Skin of body (tissue), 2 donors: ENCODE results near the gene BRI3BP. TPM values are rescaled to one million over a fixed set of nuclear protein-coding genes. Genes with fewer than 3 reads are reported as not detected.

ENCODE experiments used
- DNase-seq: peaks from one replicate; lab custom pipeline; 2025; lab: John Stamatoyannopoulos, UW
- total RNA-seq: library from RNA; depleted of rRNA; stranded (reverse); fragments of >200 nt; gene quantifications from one replicate; pipeline ENCODE4 v1.2.3, GENCODE V29; 2014

The BRI3BP gene, protein sequence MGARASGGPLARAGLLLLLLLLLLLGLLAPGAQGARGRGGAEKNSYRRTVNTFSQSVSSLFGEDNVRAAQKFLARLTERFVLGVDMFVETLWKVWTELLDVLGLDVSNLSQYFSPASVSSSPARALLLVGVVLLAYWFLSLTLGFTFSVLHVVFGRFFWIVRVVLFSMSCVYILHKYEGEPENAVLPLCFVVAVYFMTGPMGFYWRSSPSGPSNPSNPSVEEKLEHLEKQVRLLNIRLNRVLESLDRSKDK
- 12.4 TPM for total RNA-seq

DNA sequence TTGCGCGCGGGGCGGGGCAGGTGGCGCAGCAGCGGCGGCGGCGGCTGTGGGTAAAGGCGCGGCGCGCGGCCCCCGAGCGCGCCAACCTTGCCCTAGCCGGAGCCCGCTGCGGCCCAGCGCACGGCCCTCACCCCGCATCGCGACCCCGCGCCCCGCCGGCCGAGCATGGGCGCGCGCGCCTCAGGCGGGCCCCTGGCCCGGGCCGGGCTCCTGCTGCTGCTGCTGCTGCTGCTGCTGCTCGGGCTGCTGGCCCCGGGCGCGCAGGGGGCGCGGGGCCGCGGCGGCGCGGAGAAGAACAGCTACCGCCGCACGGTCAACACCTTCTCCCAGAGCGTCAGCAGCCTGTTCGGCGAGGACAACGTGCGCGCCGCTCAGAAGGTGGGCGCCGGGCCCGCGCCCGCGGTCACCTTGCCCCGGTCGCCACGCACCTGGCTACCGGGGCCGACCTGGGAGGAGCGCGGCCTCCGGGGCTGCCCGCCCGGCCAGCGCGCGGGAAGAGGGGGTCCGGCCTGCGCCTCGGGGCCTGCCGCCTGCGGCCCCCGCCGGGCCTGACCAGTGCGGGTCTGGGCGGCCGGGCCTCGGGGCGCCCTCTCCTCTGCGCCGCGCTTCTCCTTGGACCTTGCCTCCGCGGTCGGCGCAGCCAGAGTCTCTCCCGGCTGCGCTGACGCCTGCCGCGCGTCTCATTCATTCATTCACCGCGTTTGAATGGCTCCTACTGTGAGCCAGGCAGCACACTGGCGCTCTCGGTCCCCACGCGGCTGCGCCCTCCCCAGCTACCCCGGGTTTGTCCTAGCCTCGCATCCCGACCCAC lies at the start of gene BRI3BP:
Gene BRI3BP (plus strand): TSS at position 20 of the 811 bp plus-strand sequence. CDS start 146 bp downstream, at position 166.
- no peak for DNase-seq

DNA sequence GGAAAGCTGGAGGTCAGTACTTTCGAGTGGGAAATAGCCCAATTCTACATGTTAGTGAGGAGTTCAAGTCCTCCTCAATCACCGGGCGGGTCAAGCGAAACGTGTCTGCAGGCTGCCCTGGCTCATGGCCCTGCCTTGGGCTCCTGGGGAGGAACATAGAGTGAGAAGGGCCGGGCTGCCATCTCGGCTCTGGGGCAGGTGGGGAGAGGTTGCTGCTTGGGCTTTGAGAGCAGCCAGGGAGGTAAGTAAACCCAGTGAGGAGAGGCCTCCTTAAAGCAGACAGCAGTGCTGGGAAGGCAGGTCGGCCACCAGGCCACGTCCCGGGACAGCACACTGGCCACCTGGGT lies 47.0 kb upstream of the BRI3BP start:
- DNase-seq = no peak

DNA sequence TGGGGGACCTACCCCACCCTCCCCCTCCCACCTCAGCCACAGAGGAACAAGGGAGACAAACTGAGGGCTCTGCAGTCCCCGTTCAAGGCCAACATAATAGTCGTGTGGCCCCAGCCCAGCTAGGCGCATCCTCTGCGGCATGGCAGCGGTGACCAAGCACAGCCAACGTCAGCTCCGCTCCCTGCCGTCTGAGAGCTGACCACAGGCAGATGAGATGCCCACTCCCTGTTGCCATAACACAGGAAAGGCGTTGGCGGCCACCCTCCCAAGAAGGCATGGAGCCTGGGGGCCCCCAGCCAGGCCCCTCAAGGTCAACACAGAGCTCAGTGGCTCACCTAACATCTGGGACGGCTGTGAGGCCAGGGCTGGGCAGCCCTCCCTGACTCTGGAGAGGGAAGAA lies 46.4 kb upstream of the BRI3BP start:
- no peak for DNase-seq

DNA sequence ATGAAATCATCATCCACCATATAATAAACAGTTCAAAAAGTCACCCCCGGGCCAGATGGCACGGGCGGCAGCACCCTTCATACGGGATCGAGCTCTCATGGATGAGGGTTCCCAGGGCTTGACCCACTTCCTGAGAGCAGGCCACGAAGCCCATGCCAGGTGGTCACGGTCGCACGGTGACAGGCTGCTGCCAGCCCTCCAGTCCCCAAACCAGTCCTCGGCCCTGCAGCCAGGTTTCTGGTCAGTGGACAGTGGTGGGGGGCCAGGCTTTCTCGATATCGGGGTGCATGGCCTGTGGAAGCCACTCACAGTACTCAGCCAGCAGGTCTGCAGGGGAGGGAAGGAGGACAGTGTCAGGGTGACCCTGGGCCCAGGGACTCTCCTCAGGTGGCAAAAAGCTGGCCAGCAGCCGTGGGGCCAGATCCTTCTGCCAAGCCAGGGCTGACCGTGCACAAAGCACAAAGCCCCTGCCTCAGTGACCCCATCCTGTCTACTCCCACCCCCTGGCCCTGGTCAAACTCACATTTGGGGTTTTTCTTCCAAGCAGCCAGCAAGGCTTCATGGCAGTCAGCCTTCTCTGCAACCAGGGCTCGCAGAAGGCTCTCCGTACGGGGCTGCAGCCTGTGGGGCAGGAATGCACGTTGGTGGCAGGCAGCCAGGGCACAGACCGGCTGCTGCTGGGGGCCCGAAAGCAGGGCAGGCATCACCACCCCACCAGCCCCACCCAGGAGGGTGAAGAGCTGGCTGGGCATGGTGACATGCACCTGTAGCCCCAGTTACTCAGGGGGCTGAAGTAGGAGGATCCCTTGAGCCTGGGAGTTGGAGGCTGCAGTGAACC lies 45.7 kb upstream of the BRI3BP start:
- no peak for DNase-seq

DNA sequence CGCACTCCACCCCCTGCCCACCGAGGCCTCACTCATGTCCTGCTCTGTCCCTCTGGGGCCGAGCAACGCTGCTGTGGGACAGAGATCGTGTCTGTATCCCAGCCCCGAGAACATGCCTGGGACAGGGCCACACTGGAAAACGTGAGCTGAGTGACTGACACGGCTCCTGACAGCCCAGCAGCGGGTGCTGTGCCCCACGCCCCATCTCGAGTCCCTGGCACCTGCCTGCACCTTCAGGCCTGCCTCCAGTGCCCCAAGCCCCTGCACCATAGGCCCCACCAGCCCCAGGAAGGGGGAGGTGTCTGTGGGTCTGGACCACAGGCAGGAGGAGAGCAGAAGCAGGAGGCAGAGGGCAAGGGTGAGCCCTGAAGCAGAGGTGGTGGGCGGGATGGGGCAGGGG lies 44.4 kb upstream of the BRI3BP start:
- DNase-seq = no peak

DNA sequence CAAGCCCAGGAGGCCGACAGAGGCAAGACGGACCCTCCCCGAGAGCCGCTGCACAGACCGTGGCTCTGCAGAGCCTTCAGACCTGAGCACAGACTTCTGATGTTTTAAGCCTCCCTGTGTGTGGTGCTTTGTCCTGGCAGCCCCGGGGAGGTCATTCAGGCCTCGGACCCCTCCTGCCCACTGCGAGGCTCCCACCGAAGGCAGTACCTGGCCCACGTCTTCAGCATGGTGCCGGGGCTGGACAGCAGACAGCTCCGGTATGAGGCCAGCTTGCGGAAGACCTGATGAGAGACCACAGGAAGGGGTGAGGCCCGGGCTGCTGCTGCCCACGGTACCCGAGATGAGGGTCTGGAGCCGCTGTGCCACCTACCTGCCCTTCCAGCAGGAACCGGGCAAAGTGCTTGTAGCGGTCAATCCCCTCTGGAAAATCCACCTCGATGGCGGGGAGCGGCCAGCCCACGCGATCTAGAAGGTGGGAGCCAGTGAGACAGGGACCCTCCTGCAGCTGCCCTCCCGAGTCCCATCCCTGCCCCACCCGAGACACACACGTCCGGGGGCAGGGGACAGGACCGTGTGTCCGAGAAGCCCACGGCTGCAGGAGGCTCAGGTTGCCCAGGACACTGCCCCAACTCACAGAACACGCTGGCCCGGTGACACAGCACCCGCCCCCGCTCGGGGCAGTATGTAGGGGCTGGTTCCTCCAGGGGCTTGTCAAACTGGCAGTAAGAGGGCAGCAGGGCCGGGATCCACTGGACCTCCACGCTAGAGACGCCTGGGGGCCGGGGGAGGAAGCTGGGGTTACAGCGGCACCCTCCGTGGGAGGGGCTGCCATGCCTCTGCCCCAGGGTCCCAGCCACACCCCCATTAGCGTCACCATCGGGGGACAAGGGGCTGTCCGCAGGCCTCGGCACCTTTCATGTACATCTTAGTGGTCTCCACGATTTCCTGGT lies 43.4 kb upstream of the BRI3BP start:
- no peak for DNase-seq

DNA sequence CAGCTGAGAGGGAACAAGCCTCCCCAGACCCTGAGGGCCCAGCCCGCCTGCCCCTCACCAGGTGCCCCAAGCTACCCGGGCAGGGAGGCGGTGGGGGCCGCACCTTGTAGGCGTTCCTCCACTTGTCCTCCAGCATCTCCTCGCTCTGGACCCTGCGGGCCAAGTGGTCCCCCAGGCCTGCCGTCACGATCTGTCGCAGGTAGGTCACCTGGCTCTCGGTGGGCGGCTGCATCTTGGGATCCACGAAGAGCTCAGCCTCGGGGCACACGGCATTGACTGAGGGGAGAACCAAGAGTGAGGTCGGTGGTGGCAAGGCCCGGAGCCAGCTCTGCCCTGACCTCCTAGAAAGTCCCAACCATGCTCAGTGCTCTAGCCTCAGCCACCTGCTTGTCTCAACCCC lies 41.1 kb upstream of the BRI3BP start:
- DNase-seq = no peak

DNA sequence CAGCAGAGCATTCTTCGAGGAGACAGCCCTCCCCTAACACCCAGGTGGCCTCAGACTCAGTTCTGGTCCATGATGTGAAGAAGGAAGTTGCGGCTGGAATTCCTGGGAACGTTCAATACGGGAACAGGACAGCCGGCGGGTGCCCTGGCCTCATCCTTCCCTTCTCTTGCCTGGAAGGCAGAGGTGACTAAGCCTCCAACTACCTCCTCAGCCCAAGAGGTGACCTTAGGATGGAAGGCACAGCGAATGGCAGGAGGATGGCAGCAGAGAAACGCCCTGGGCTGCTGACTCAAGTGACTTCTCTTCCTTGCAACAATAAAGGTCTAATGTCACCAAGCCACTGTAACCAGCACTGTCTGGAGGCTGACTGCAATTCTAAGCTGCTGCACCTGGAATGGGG lies 40.6 kb upstream of the BRI3BP start:
- DNase-seq = no peak

DNA sequence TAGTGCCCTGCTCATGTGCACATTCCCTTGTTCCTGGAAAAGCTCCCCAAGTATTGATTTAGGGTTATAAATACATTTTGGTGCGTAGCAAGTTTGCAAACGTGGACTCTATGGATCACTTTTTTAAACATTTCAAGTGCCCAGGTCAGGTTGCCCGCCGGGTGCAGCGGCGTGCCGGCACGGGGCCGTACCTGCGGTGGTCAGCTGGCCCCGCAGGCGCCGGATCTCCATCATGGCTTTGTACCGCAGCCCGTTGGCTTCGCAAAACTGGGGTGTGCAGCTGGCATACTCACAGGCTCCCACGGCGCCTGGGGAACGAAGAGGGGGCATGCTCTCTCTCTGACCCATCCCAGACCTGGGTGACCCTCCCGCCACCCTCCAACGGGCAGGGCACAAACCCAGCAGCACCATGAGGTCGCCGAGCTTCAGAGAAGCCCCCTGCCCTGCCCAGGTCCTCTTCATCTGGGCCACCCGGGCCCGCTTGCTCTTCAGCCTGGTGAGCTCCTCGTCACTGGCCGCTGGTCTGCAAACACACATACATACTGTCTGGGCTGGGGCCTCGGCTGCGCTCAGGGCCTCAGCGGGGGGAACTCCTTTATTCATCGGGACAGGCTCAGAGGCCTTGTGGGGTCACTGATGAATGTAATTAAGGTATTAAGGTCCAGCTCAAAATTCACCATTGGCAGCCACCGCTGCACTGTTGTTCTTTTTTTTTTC lies 39.6 kb upstream of the BRI3BP start:
- DNase-seq = no peak

DNA sequence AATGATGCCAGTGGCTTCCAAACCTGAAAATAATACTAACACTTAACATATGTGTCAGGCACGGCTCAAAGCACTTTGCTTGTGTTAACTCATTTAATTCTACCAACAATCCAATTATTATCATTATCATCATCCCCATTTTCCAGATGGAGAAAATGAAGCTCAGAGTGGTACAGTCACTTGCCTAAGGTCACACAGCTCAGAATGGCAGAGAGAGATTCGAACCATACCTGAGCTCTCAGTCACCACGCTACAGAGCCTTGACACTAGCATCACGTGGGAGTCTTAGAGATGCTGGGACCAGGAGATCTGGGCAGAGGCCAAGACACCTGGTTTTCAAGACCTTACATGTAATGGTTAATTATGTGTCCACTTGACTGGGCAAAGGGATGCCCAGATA lies 38.7 kb upstream of the BRI3BP start:
- DNase-seq = no peak

DNA sequence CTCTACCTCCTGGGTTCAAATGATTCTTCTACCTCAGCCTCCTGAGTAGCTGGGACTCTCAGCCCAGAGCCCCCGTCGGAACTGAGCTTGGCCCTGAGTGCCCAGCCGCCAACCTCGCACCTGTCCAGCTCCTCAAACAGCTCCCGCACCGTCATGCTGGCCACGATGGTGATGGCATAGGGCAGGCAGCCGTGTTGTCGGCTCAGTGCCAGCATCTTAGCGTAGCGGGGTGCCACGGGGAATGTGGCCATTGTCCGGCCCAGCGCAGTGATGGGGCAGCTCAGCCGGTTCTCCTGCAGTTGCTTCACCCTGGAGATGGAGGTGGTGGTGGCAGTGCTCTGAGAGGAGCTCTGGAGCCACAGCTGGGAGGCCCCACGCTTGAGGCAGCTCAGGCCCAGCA lies 36.9 kb upstream of the BRI3BP start:
- no peak for DNase-seq

DNA sequence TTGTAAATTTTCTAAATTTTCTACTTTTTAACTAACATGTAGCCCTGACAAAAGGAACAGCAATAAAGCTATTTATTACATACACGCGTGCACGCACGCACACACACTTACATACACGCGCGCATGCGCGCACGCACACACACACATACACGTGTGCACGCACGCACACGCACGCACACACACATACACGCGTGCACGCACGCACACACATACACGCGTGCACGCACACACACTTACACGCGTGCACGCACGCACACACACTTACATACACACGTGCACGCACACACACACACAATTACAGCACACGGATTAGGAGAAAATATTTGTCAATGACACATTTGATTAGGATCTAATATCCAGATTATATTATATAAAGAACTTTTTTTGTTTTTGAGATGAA lies 32.4 kb upstream of the BRI3BP start:
- no peak for DNase-seq

DNA sequence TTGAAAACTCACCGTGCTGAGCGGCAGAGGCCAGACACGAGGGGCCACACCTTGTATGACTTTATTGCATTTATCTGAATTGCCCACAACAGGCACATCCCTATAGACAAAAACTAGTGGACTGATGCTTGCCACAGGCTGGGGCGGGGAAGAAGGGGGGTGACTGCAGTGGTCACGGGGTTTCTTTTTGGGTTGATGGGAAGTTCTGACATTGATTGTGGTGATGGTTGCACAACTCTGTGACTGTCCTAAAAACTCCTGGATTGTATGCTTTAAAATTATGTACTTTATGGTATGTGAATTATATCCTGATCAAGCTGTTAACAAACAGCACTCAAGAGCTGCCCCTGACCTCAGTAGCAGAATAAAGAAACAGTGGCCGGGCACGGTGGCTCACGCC lies 30.2 kb upstream of the BRI3BP start:
- no peak for DNase-seq

DNA sequence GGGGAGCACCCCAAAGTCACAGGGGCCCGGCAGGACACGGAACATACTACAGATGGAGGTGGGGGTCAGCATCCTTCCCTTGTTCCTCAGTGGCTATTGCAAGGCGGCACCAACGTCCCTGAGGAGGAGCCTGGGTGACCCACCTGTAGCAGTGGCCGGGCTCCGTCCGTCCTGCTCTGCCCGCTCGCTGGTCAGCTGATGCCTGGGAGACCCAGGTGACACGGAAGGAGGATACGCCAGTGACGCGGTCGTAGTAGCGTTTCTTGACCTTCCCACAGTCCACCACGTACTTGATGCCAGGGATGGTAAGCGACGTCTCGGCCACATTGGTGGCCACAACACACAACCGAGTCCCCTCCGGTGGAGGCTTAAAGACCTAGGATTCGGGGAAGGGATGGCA lies 29.2 kb upstream of the BRI3BP start:
- no peak for DNase-seq

DNA sequence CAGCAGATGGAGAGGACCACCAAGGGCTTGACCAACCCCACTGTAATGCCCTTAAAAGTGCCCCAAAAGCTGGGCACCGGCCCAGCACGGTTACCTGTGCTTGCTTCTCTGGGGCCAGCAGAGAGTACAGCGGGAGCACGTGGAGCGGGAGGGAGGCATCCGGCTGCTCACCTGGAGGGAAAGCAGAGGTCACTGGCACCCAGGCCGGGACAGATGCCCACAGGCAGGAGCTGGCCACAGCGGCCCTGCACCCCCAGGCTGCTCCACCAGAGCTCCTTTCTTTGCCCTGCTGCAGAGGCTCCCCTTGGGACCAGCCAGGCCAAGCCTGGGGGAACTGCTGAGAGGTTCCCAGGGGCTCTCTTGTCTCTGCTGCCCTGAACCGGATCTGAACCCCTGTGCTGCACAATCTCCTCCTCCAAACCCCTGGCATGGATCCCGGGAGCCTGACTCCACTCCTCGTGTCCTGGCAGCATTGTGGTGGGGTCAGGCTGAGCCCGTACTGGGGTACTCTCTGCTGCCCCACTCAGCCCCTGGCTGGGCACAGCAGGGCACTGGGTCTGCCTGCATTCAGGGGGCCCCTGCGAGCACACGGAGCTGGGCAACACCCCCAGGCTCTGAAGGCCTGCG lies 28.5 kb upstream of the BRI3BP start:
- no peak for DNase-seq

DNA sequence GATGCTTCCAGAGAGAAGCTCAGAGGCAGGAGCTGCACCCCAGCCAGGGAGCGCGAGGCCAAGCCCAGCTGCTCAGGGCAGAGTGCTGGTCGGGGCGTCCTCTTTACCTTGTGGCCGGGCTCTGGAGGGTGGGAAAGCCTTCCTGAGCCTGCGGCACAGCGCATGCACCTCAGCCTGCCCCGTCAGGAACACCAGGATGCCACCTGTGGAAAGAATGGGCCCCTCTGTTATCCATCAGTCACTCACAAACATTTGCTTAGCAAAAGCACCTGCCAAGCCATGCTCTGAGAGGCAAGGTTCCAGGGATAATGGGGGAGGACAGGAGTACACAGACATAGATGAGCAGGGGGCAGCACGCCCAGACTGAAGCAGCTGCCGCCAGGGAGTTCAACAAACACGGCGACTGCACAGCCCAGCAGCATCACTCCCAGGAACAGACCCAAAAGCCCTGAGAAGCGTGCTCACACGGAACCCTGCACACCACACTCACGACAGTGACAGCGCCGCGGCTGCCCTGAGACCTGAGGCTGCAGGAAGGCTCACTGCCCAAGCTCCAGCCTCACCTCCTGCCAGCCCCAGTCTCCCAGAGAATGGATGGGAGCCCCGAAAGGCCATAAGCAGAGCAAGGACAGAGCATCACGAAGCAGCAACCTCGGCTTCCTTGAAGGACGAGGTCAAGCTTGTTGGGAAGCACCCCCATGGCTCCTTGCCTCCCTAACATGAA lies 26.3 kb upstream of the BRI3BP start:
- no peak for DNase-seq

DNA sequence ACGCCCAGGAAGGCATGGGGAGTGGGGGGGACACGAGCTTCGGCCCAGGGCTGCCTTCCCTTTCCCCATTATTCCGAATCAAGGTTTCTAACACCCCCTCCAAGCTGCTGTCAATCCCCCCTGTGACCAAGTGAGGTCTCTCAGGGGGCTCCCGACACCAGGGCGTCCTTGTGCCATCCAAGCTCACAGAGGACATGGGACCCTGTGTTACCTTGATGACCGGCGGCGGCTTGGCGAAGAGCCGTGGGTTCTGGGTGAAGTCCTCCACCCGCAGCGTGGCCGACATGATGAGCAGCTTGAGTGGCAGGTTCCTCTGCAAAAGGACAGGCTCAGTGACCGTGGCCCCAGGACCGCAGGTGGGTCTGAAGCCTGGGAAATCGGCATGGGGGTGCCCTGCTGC lies 24.8 kb upstream of the BRI3BP start:
- no peak for DNase-seq

DNA sequence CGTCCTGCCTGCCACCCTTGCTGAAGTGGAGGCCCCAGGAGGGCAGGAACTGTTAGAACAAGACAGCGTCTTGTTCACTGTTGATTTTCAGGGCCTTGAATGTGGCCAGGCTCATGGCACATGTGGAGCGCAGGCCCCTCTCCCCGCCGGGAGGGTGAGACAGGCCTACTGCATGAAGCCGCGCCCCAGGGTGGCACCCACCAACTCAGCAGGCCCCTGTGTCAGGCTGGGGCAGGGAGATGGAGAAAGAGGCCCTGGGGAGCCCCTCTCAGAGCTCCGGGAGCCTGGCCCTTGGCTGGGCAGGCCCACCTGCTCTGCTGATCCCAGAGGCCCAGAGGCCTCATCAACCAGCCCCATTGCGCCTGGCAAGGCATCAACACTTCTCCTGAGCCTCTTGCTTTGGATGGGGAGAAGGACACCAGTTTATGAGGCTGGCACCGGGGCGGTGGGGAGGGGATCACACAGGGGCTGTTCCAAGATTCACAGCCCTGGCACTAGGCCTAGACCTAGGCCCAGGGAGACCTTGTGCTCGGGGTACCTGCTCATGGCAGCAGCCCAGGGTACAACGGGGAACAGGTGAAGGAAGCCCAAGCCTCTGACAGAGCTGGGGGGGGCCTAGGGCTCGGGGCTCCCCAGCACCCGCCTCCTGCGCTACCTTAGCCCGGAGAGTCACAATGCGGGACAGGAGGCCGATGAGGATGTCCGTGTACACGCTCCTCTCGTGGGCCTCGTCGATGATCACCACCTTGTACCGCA lies 22.6 kb upstream of the BRI3BP start:
- DNase-seq = no peak

DNA sequence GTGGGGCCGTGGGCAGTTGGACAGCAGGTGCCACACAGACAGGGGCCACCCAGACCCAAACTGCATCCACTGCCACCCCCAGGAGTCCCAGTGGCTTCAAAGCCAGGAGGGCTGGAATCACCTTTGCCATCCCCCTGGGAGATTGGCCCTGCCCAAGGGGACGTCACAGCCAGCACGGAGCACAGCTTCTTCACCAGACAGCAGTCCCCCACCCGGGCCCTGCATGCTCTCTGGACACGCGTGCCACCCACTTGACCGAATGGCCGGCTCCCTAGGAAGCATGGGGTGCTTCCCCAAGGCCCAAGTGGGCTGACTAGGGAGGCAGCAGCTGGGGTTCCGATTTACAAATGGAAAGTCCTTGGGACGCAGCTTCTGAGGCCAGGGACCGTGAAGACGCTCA lies 21.8 kb upstream of the BRI3BP start:
- DNase-seq = no peak
